Epithelial cell of esophagus (primary cell): Measurements from ENCODE around the gene VPS35L.

Experiments used
- DNase-seq: peaks from one replicate; pipeline ENCODE4 v3.0.0; 2010; ENCODE audit warnings: low read depth
- H3K4me3 ChIP-seq: 2 replicates; pipeline ENCODE4 v1.5.1; 2011; ENCODE audit warnings: mild to moderate bottlenecking, low read length, control low read depth
- CTCF ChIP-seq: IDR thresholded peaks from 2 replicates; pipeline ENCODE4 v1.5.1; 2011; ENCODE audit warnings: low read depth, mild to moderate bottlenecking, low read length, control low read depth, inconsistent platforms; ENCODE audit not compliant: insufficient read depth; ENCODE audit errors: missing control alignments

VPS35L gene

GRCh38 chr16:19680881-19681340 is 125.4 kb downstream of the VPS35L start:
- DNase-seq, result no peak
- TF ChIP-seq CTCF, result no peak
- H3K4me3 ChIP-seq, result no peak overlapping the region

- no peak for DNase-seq
- no peak overlapping the region for H3K4me3 ChIP-seq
- TF ChIP-seq CTCF, result no peak
These were observed 126.1 kb downstream of the VPS35L start for GRCh38 chr16:19681637-19682036.

- no peak for DNase-seq
- TF ChIP-seq CTCF, result no peak
- H3K4me3 ChIP-seq, result no peak overlapping the region
These were observed 128.1 kb downstream of the VPS35L start for GRCh38 chr16:19683453-19684236.

- TF ChIP-seq CTCF, result no peak
- DNase-seq, result no peak
- no peak overlapping the region for H3K4me3 ChIP-seq
These were observed 129.7 kb downstream of the VPS35L start for GRCh38 chr16:19685176-19685575.

GRCh38 chr16:19687279-19687678 is 131.8 kb downstream of the VPS35L start:
- H3K4me3 ChIP-seq, result no peak overlapping the region
- TF ChIP-seq CTCF, result no peak
- DNase-seq, result no peak

- H3K4me3 ChIP-seq, result no peak overlapping the region
- DNase-seq, result no peak
- no peak for TF ChIP-seq CTCF
These were observed 133.0 kb downstream of the VPS35L start for GRCh38 chr16:19688396-19689024.

- no peak for TF ChIP-seq CTCF
- no peak for DNase-seq
These were observed 133.8 kb downstream of the VPS35L start for GRCh38 chr16:19689342-19689741.

More at GRCh38 chr16:19689342-19689741, 133.8 kb downstream of the VPS35L start:
- no peak overlapping the region for H3K4me3 ChIP-seq
